ACC112 (cell line): ENCODE results near the gene LMOD3.

Source experiments
- H2AFZ ChIP-seq: fragments of 200-600 bp; sonication (generic); one replicate; pipeline ENCODE4 v1.6.0; 2017; ENCODE audit warnings: antibody characterized with exemption, low read length; ENCODE audit not compliant: unreplicated experiment
- H3K27ac ChIP-seq: fragments of 200-600 bp; sonication (generic); 2 replicates; pipeline ENCODE4 v1.5.1; 2014; ENCODE audit warnings: low read depth, mild to moderate bottlenecking, antibody characterized with exemption, low read length, moderate library complexity
- H3K27me3 ChIP-seq: fragments of 200-600 bp; sonication (generic); 2 replicates; pipeline ENCODE4 v1.6.1; 2014; ENCODE audit warnings: mild to moderate bottlenecking, antibody characterized with exemption, low read length, moderate library complexity, mixed read lengths; ENCODE audit not compliant: insufficient read depth
- H3K36me3 ChIP-seq: fragments of 200-600 bp; sonication (generic); 2 replicates; pipeline ENCODE4 v1.6.1; 2016; ENCODE audit warnings: mild to moderate bottlenecking, antibody characterized with exemption, low read length, moderate library complexity, mixed read lengths; ENCODE audit not compliant: insufficient read depth
- H3K4me1 ChIP-seq: fragments of 200-600 bp; sonication (generic); one replicate; pipeline ENCODE4 v1.6.1; 2016; ENCODE audit warnings: low read length, mixed read lengths; ENCODE audit not compliant: insufficient read depth, unreplicated experiment, control insufficient read depth
- H3K4me3 ChIP-seq: fragments of 200-600 bp; sonication (generic); 2 replicates; pipeline ENCODE4 v1.5.1; 2014; ENCODE audit warnings: mild to moderate bottlenecking, low read depth, low read length
- H3K79me2 ChIP-seq: fragments of 200-600 bp; sonication (generic); one replicate; pipeline ENCODE4 v1.6.0; 2016; ENCODE audit warnings: low read length; ENCODE audit not compliant: control insufficient read depth, unreplicated experiment, insufficient read depth

The LMOD3 gene

GRCh38 chr3:69110941-69111546 lies 11.4 kb downstream of the LMOD3 start:
- no peak overlapping the region for H3K27ac ChIP-seq
- no peaks in the 10 kb centered on the region for H3K27me3 ChIP-seq

GRCh38 chr3:69108811-69109210 lies 13.6 kb downstream of the LMOD3 start:
- H3K27me3 ChIP-seq = no peaks in the 10 kb centered on the region
- no peak overlapping the region for H3K27ac ChIP-seq
- H3K79me2 ChIP-seq = peaks cover 4% of the 10 kb centered on the region

More at GRCh38 chr3:69110941-69111546, 11.4 kb downstream of the LMOD3 start:
- Histone ChIP-seq H3K36me3 (peaks cover 3% of the 10 kb centered on the region), H3K4me1 (peaks cover 25% of the 10 kb centered on the region), H3K79me2 (no peaks in the 10 kb centered on the region), H2AFZ (no peak overlapping the region), H3K4me3 (no peak overlapping the region)

GRCh38 chr3:69107841-69108240 lies 14.6 kb downstream of the LMOD3 start:
- peaks cover 6% of the 10 kb centered on the region for H3K79me2 ChIP-seq
- no peak overlapping the region for H3K4me3 ChIP-seq
- H2AFZ ChIP-seq = no peak overlapping the region
- H3K36me3 ChIP-seq = peaks cover 23% of the 10 kb centered on the region
- no peak overlapping the region for H3K27ac ChIP-seq
- H3K4me1 ChIP-seq = peaks cover 32% of the 10 kb centered on the region
- no peaks in the 10 kb centered on the region for H3K27me3 ChIP-seq

More at GRCh38 chr3:69108811-69109210, 13.6 kb downstream of the LMOD3 start:
- Histone ChIP-seq H3K36me3 (peaks cover 16% of the 10 kb centered on the region), H2AFZ (no peak overlapping the region), H3K4me1 (peaks cover 36% of the 10 kb centered on the region), H3K4me3 (no peak overlapping the region)

DNA sequence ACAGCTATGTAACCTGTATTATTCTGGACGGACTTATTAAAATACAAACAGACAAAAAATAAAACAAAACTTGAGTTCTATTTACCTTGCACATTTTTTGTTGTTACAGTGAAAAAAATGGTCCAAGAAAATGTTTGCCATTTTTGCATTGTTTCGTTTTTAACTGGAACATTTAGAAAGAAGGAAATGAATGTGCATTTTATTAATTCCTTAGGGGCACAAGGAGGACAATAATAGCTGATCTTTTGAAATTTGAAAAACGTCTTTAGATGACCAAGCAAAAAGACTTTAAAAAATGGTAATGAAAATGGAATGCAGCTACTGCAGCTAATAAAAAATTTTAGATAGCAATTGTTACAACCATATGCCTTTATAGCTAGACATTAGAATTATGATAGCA lies 17.1 kb downstream of the LMOD3 start:
- Histone ChIP-seq H3K27ac (peak overlapping the region; percentile 84), H3K4me3 (peak overlapping the region; percentile 50), H3K79me2 (peaks cover 23% of the 10 kb centered on the region), H3K36me3 (peaks cover 36% of the 10 kb centered on the region), H3K27me3 (no peaks in the 10 kb centered on the region), H3K4me1 (peaks cover 32% of the 10 kb centered on the region), H2AFZ (no peak overlapping the region)

DNA sequence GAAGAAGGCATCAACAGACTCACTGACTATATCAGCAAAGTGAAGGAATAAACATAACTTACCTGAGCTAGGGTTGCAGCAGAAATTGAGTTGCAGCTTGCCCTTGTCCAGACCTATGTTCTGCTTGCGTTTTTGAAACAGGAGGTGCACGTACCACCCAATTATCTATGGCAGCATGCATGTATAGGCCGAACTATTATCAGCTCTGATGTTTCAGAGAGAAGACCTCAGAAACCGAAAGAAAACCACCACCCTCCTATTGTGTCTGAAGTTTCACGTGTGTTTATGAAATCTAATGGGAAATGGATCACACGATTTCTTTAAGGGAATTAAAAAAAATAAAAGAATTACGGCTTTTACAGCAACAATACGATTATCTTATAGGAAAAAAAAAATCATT lies 17.8 kb downstream of the LMOD3 start:
- peaks cover 32% of the 10 kb centered on the region for H3K4me1 ChIP-seq
- H3K27ac ChIP-seq = peak overlapping the region; percentile 84
- H2AFZ ChIP-seq = no peak overlapping the region
- H3K36me3 ChIP-seq = peaks cover 36% of the 10 kb centered on the region
- no peak overlapping the region for H3K4me3 ChIP-seq
- H3K79me2 ChIP-seq = peaks cover 31% of the 10 kb centered on the region
- H3K27me3 ChIP-seq = no peaks in the 10 kb centered on the region

GRCh38 chr3:69103123-69103522 lies 19.3 kb downstream of the LMOD3 start:
- H3K4me1 ChIP-seq = peaks cover 32% of the 10 kb centered on the region
- peaks cover 36% of the 10 kb centered on the region for H3K36me3 ChIP-seq
- H2AFZ ChIP-seq = no peak overlapping the region
- no peaks in the 10 kb centered on the region for H3K27me3 ChIP-seq
- H3K27ac ChIP-seq = no peak overlapping the region
- H3K4me3 ChIP-seq = no peak overlapping the region
- H3K79me2 ChIP-seq = peaks cover 40% of the 10 kb centered on the region

- Histone ChIP-seq H3K27me3 (no peaks in the 10 kb centered on the region), H2AFZ (no peak overlapping the region), H3K79me2 (peaks cover 44% of the 10 kb centered on the region), H3K36me3 (peaks cover 36% of the 10 kb centered on the region), H3K27ac (no peak overlapping the region), H3K4me3 (no peak overlapping the region), H3K4me1 (peaks cover 32% of the 10 kb centered on the region)
These were observed 20.0 kb downstream of the LMOD3 start for GRCh38 chr3:69102384-69102783.

GRCh38 chr3:69099576-69099975 lies 22.8 kb downstream of the LMOD3 start:
- Histone ChIP-seq H3K36me3 (peaks cover 27% of the 10 kb centered on the region), H3K4me1 (peaks cover 11% of the 10 kb centered on the region), H3K4me3 (no peak overlapping the region), H3K79me2 (peaks cover 67% of the 10 kb centered on the region), H2AFZ (no peak overlapping the region), H3K27me3 (no peaks in the 10 kb centered on the region), H3K27ac (no peak overlapping the region)

DNA sequence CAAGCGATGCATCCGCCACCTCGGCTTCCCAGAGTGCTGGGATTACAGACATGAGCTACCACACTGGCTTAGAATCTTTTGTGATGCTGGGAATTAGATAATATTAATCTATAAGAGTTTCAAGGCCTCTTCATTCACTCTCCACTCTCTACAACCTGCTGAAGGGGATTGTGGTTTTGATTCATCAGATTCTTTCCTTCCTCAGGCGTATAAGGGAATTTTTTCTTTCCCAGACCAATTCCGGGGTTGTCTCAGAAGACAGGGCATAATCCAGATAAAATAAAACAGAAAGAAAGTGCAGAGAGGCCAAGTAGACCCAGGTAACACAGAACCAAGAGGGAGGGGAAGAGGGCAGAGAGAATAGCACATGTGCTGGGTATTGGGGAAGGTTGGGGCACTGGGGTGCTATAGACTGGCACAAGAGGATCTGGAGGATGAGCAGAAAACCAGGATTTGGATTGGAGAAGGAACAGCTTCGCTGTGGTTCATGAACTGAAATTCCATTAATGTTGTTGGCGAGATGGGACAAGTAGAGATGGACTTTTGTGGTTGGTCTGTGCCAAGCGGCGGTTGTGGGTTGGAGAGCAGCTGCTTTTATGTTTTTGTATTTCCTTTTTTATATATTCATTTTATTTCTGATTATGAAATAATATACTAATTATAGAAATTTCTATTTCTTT lies 24.8 kb downstream of the LMOD3 start:
- Histone ChIP-seq H3K36me3 (peaks cover 10% of the 10 kb centered on the region), H3K27ac (no peak overlapping the region), H3K79me2 (peaks cover 80% of the 10 kb centered on the region), H2AFZ (no peak overlapping the region), H3K27me3 (no peaks in the 10 kb centered on the region), H3K4me1 (peaks cover 20% of the 10 kb centered on the region), H3K4me3 (no peak overlapping the region)

GRCh38 chr3:69096299-69096698 lies 26.1 kb downstream of the LMOD3 start:
- H3K4me3 ChIP-seq = no peak overlapping the region
- H2AFZ ChIP-seq = no peak overlapping the region
- no peak overlapping the region for H3K27ac ChIP-seq
- H3K4me1 ChIP-seq = peaks cover 33% of the 10 kb centered on the region
- H3K79me2 ChIP-seq = peaks cover 82% of the 10 kb centered on the region
- no peaks in the 10 kb centered on the region for H3K27me3 ChIP-seq
- H3K36me3 ChIP-seq = peaks cover 3% of the 10 kb centered on the region; the same call in 1 of the 2 replicates

DNA sequence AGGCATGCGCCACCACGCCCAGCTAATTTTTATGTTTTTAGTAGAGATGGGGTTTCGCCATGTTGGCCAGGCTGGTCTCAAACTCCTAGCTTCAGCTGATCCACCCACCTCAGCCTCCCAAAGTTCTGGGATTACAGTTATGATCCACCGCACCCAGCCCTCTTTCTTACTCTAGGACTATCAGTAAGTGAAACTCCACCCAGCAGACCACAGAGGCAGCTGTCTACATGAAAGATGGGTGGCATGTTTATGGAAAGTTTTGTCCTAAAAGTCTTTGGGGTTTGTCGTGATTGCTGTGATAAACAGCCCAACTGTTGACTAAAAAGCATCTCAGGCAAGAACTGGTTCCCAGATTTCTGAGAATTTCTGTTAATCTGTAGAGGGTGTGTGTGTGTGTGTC lies 26.8 kb downstream of the LMOD3 start:
- Histone ChIP-seq H3K27me3 (no peaks in the 10 kb centered on the region), H2AFZ (no peak overlapping the region), H3K27ac (no peak overlapping the region), H3K4me1 (peaks cover 35% of the 10 kb centered on the region), H3K36me3 (peaks cover 3% of the 10 kb centered on the region; the same call in 1 of the 2 replicates), H3K79me2 (peaks cover 82% of the 10 kb centered on the region), H3K4me3 (no peak overlapping the region)
